Lower lobe of right lung (tissue), 2 donors: ENCODE measurements around the gene ENAH. TPM values are rescaled to one million over a fixed set of nuclear protein-coding genes. Genes with fewer than 3 reads are reported as not detected.
A peak's percentile ranks its signal among the peaks of the same experiment; 100 is the strongest.

ENCODE experiments used
- ATAC-seq, 2 donors: fragments of 200-7000 bp; cut with Tn5 transposase; one replicate each; pipeline ENCODE4 v1.9.1; 2020 to 2022; ENCODE audit warnings: mild to moderate bottlenecking in 2 of 2, moderate library complexity in 2 of 2
- DNase-seq: peaks from one replicate; pipeline ENCODE4 v3.0.0-alpha.2; 2020
- H3K27ac ChIP-seq: fragments of 200-600 bp; one replicate; pipeline ENCODE4 v1.8.0; 2022
- H3K27me3 ChIP-seq: fragments of 200-600 bp; one replicate; pipeline ENCODE4 v1.8.0; 2022; ENCODE audit warnings: low read depth
- H3K36me3 ChIP-seq: fragments of 200-600 bp; one replicate; pipeline ENCODE4 v1.8.0; 2022; ENCODE audit warnings: mild to moderate bottlenecking
- H3K4me1 ChIP-seq: fragments of 200-600 bp; one replicate; pipeline ENCODE4 v1.8.0; 2022
- H3K4me3 ChIP-seq: fragments of 200-600 bp; one replicate; pipeline ENCODE4 v1.8.0; 2022; ENCODE audit warnings: mild to moderate bottlenecking
- H3K9me3 ChIP-seq: fragments of 200-600 bp; one replicate; pipeline ENCODE4 v1.8.0; 2022
- intact Hi-C: fragments of 100-400 bp; cut with DNase I; formaldehyde crosslinking; loops from one replicate; pipeline ENCODE4 v1.11.0; 2022
- total RNA-seq: library from RNA; stranded (reverse); fragmentation: NEBNext Ultra II Directional; extraction: Animal tissue kit (Norgen Biotek cat#: 25700); gene quantifications from one replicate; pipeline ENCODE4 v1.2.1, GENCODE V29; 2021
- TF ChIP-seq, protein P1 (sequence below): fragments of 200-600 bp; IDR thresholded peaks from one replicate; pipeline ENCODE4 v1.8.0; 2022; ENCODE audit warnings: antibody characterized with exemption, mild to moderate bottlenecking
- donor health status: DM: no; HTN: yes; CAD: no; lungs with severe emphysema.

The ENAH gene
- total RNA-seq, 1 donor from 2014 or later, result 51.4 TPM

DNA sequence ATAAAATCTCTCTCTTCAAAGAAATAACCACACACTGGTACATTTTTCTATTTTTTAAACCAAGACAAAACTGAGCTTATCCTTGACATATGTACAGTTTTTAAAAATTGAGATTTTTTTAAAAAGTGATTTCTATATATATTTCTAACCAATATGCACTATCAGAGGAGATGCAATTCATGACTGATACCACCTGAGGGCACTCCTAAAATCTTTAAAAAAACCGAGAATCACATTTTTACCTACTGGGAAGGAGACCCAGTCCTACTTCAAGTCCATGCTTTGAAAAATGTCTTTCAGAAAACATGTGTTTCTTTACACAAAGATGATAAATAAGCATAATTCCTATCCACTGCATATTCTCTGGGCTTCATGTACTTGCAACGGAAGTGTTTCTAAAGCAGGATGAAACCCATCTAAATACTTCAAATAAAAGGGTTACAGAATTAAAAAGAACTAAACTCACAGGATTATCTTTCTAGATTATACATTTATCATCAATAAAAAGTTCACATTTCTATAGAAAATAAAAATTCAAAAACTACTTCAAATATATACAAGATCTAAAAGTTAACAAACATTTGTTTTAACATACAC lies 98.6 kb downstream of the ENAH start:
- no peaks in the 10 kb centered on the region for H3K9me3 ChIP-seq
- DNase-seq, result no peak
- H3K4me3 ChIP-seq, result no peak overlapping the region
- no peaks in the 10 kb centered on the region for H3K4me1 ChIP-seq
- no peaks in the 10 kb centered on the region for H3K27me3 ChIP-seq
- H3K27ac ChIP-seq, result no peak overlapping the region
- H3K36me3 ChIP-seq, result no peaks in the 10 kb centered on the region
- intact Hi-C loops, result no loop called here
- peak in 1 of 2 donors; percentile 64 for ATAC-seq
- TF ChIP-seq, protein P1, sequence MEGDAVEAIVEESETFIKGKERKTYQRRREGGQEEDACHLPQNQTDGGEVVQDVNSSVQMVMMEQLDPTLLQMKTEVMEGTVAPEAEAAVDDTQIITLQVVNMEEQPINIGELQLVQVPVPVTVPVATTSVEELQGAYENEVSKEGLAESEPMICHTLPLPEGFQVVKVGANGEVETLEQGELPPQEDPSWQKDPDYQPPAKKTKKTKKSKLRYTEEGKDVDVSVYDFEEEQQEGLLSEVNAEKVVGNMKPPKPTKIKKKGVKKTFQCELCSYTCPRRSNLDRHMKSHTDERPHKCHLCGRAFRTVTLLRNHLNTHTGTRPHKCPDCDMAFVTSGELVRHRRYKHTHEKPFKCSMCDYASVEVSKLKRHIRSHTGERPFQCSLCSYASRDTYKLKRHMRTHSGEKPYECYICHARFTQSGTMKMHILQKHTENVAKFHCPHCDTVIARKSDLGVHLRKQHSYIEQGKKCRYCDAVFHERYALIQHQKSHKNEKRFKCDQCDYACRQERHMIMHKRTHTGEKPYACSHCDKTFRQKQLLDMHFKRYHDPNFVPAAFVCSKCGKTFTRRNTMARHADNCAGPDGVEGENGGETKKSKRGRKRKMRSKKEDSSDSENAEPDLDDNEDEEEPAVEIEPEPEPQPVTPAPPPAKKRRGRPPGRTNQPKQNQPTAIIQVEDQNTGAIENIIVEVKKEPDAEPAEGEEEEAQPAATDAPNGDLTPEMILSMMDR, result peak; percentile 61

DNA sequence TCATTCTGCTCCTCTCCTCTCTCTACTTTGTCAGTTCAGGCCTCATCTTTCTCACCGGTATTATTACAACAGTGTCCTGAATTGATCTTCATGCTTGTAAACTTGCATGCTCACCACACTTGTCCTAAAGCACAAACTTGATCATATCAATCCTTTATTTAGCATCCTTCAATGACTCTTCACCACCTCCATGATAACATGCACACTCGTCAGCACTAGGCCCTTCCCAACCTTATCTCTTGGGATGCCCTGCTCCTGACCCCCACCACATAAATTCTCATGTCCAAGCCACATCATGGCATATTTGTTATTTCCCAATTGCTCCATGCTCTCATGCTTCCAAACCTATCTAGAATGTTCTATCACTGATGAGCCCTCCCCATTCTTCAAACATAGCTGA lies 103.1 kb downstream of the ENAH start:
- TF ChIP-seq, protein P1, result no peak
- intact Hi-C loops, result no loop called here
- no peak overlapping the region for H3K27ac ChIP-seq
- ATAC-seq (no peak), DNase-seq (no peak)
- no peak overlapping the region for H3K4me3 ChIP-seq
- H3K9me3 ChIP-seq, result no peaks in the 10 kb centered on the region
- H3K4me1 ChIP-seq, result no peaks in the 10 kb centered on the region
- H3K27me3 ChIP-seq, result no peaks in the 10 kb centered on the region
- H3K36me3 ChIP-seq, result no peaks in the 10 kb centered on the region

DNA sequence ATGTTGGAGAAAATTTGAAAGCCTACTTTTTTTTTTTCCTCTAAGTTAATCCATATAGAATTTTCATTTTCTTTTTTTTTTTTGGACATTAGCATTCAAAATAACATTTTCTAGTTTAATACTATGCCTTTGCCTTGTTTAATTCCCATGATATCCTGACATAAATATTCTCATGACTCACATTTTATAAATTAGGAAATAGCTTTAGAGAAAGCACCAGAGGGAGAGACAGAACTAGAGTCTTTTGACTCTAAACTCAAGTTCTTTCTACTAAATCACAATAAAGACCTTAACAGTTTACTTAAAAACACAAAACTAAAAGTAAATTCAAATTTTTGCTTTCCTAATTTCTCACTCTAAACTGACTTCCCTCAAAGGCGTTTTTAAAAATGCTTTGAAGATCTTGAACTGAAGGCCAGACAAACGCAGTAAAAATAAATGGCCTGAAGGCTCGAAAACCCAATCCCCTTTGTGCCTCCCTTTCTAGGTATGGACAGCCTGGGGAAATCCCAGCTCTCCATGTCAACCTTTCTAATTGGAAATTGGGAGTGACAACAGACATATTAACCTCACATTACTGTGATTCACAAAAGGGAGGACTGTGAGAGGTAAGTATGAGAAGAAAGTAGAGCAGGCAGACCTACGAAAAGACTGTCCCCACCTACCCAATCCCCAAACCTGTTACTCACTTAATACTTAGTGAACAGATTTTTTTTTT lies 104.6 kb downstream of the ENAH start:
- intact Hi-C loops, result no loop called here

DNA sequence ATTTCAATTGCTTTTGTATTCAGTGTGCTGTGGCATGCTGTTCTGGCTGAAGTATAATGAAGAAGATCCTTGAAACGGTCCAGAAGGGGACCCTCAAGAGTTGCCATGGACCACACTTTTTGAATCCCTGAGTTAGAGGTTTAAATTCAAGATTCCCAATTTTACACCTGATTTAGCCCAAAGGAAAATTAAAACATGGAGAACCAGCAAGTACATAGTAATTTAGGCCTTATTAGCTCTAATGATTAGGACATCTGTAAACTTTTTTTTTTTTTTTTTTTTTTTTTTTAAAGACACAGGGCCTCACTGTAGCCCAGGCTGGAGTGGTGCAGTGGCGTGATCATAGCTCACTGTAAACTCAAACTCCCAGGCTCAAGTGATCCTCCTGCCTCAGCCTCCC lies 107.3 kb downstream of the ENAH start:
- Histone ChIP-seq H3K36me3 (no peaks in the 10 kb centered on the region), H3K4me3 (no peak overlapping the region), H3K27ac (no peak overlapping the region), H3K27me3 (no peaks in the 10 kb centered on the region), H3K4me1 (no peaks in the 10 kb centered on the region), H3K9me3 (no peaks in the 10 kb centered on the region)
- intact Hi-C loops, result no loop called here
- DNase-seq (no peak), ATAC-seq (no peak)
- TF ChIP-seq, protein P1, result no peak

More for the DNA sequence above, 104.6 kb downstream of the ENAH start:
- Histone ChIP-seq H3K36me3 (no peaks in the 10 kb centered on the region), H3K4me1 (no peaks in the 10 kb centered on the region), H3K9me3 (no peaks in the 10 kb centered on the region), H3K27me3 (no peaks in the 10 kb centered on the region), H3K4me3 (no peak overlapping the region), H3K27ac (no peak overlapping the region)
- ATAC-seq (no peak), DNase-seq (no peak)
- TF ChIP-seq, protein P1, result no peak

DNA sequence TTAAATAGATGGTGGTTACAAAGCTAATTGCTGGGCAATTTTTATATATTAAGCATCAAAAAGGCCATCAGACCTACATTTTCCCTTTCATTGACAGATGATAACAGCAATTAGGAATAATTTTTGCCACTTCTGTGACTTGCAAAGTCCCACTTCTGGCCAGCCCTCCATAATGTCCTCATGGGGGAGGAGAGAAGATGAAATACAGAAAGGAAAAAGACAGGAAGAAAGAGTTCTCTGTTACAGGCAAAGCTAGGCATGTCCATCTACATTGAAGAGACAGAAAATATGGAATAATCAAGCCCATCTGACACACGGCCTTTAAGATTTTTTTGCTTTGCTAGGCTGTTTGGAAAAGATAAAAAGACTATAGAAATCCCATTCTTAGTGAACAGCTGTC lies 108.0 kb downstream of the ENAH start:
- DNase-seq (no peak), ATAC-seq (no peak)
- H3K36me3 ChIP-seq, result no peaks in the 10 kb centered on the region
- H3K27ac ChIP-seq, result no peak overlapping the region
- no peaks in the 10 kb centered on the region for H3K9me3 ChIP-seq
- no peak overlapping the region for H3K4me3 ChIP-seq
- TF ChIP-seq, protein P1, result no peak
- no peaks in the 10 kb centered on the region for H3K4me1 ChIP-seq
- H3K27me3 ChIP-seq, result no peaks in the 10 kb centered on the region
- intact Hi-C loops, result no loop called here
